ENCODE measurements around the gene ZNF892.

Gene ZNF892

GRCh38 chr2:95207111-95207961, at the start of gene ZNF892:
ZNF892 (plus strand) TSS chr2:95207521; CDS start chr2:95207816, 295 bp downstream.
- peak; percentile 93 for DNase-seq

DNA sequence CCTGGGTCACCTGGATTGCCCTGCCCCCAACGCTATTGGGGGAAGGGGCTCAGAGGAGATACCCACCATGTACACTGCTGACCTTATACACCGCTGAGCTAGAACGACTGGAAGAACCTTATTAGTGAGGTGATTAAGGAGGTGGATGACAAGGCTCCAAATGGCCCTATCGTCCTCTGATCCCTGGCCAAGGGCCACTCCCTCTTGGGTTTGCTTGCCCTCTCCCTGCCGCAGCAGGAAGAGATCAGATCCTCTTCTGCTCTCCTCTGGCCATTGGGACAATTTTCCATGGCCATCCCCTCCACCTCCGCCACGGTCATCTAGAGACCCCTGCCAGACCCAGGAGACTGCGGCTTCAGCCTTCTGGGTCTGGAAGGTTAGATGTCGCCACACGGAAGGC, 48.9 kb upstream of the ZNF892 start:
- DNase-seq: no peak

DNA sequence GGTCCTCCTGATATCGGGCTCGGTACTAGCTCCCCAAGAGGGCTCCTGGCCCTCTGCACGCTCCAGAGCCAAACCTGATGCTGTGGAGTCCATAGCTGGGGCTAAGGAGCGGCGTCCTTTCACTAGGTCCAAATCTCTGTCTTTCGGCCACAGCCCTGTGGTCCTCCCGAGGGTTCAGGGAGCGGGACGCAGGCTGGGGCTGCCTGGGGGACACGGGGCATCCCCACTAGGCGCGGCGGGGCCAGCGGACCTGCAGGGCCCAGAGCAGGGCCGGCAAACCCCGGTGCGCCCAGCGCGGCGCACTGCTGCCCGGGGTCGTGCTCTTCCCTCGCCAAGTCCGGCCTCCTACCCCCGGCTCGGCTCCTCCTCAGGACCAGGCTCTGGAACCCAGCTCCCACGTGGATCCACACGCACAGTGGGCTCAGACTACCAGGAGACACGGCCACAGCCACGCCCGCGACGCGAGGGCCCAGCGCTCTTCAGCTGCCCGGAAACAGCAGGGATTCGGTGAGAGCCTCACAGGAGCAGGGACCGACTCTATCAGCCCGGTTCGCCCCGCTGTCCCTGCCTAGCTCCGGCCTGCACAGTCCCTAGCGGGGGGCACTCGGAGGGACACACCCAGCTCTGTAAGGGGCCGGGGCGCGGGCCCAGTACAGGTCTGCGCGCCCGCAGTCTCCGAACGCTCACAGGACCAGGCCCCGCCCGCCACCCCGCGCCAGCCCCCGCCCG, 48.3 kb upstream of the ZNF892 start:
- DNase-seq: peak; percentile 80

GRCh38 chr2:95159690-95160449, 47.5 kb upstream of the ZNF892 start, which contains the start of gene ZNF514:
ZNF514 (minus strand) TSS chr2:95159848; CDS start chr2:95153253, 6,595 bp downstream.
- DNase-seq: peak; percentile 88

GRCh38 chr2:95165030-95165370, 42.3 kb upstream of the ZNF892 start:
- DNase-seq: no peak

DNA sequence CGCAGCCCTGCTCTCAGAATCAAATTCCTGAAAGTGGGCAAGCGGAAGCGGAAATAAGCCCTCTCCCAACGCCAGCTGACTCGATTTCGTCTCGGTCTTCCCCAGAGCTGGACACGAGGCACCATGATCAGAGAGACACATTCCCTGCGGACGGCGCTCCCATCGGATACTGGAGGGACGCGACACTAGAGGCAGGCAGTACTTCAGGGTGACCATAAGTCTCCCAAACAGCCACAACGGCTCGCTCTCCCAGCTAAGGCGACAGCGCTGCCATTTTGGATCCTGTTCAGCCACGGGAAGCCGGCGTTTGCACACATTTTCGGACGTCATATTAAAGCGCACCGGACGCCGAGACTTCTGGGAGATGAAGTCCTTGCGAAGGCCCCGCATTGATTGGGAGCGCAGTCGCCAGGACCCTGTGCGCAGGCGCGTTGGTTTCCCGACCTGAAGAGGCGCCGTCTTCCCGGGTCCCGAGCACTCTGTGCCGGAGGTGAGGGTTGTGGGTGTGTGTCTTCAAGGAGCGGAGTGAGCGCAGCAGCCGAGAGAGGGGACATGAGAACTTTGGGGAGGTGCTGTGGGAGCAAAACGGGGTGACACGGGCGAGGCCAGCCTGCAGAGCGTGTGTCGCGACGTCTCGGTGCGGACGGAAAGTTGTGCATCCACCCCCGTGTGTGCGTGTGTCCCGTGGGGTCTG, 41.8 kb upstream of the ZNF892 start, which contains the start of gene ZNF2:
ZNF2 (plus strand) TSS at position 439 of the 694 bp plus-strand sequence. CDS start 10,418 bp downstream, outside the sequence.
- peak; percentile 97 for DNase-seq

DNA sequence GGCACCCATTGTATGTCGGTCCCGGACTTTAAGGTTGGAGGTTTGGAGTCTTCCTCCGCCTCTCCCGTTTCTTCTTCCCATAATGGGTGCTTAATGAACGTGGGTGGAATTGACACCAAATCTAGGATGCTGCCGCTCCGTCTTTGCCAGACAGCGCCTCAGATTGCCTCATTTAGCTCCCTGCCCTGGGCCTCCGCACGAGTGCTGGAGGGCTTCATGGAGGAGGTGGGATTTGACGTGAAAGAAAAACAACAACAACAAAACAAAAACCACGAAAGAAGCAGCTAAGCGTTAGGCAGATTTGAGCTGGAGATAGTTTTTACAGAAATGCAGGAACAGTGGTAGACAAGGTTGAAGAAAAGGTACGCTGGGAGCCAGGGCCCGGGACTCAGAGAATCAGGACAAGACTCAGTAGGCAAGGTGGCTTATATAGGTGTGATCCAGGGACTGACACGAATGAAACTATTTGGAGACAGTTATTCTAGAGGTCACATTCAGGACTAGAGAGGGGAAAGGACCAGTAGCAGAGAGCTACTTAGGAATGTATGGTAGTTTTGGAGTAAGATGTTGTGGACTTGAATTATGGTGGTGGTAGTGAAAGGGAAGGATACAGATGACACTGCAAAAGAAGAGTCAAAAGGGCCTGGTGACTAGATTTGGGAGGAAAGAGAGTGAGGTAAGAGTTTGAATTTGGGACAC, 41.1 kb upstream of the ZNF892 start:
- no peak for DNase-seq

DNA sequence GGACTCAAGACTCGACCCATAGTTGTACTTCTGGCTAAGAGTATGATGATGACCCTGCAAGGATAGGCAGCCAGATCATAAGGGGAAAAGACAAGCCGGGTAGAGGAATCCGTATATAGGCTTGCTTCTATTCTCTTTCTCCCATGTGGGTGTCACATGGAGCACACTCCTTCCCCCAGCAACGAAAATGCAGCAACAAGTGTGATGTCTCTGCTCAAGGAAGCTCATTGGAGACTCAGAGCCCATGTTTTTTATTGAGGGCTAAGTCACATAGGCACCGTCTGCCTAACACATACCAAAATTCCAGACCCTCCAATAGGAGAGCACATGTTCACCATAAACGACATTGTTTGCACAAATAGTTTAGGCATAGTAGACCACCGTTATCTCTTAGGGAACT, 35.4 kb upstream of the ZNF892 start:
- DNase-seq: no peak

DNA sequence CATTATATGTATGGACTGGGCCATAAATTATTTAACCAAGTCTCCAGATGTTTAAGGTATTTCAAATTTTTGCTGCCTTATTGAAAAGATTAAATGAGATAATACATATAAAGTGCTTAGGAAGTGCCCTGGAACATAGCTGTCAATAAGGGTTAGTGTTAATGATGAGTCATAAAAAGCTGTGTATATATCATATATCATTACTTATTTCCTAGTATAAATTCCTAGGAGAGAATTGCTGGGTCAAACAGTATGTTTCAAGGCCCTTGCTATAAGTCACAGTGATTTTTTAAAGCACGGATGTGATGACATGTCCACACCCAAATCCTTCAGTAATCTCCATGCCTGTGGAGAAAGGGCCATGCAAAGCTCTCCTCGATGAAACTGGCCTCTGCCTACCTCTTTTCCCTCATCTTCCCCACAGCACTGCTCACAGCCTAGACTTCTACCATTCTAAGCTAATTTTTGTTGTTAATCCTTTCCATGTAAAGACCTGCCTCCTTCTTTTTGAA, 33.2 kb upstream of the ZNF892 start:
- no peak for DNase-seq

DNA sequence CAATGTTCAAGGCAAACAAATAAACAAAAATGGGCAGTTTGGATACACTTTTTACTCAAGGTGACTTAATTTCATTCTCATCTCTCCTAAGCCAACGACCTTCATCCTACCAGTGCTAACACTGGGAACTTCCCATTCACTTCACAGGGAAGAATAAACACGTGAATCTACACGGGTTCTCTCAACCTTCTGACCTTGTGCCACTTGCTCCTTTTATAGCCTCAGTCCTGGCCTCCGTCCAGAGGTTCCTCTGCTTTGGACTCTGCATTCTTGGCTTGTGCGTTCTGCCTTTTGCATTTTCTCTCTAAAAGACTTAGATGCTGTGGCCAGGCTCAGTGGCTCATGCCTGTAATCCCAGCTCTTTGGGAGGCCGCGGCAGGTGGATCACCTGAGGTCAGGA, 27.9 kb upstream of the ZNF892 start:
- DNase-seq: no peak

GRCh38 chr2:95181774-95182173, 25.5 kb upstream of the ZNF892 start:
- DNase-seq: no peak

DNA sequence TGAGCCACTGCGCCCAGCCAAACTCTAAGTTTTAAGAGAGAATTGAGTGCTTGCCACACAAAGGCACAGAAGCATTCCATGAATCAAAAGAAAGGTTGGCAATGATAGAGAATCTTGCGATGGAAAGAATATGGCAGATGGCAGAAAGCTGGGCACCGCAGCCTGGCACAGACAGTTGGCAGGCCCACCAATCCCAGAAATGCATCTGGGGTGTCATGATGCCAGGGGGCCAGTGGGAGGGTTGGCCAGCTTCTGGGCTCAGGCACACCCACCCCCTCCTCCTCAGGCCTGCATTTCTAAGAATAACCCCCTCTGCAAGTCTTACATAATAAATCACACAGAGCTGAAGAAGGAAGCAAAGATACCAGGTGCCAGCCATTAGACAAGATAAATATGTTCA, 22.1 kb upstream of the ZNF892 start:
- DNase-seq: no peak

- no peak for DNase-seq
These were observed 21.3 kb upstream of the ZNF892 start for GRCh38 chr2:95185973-95186372.

DNA sequence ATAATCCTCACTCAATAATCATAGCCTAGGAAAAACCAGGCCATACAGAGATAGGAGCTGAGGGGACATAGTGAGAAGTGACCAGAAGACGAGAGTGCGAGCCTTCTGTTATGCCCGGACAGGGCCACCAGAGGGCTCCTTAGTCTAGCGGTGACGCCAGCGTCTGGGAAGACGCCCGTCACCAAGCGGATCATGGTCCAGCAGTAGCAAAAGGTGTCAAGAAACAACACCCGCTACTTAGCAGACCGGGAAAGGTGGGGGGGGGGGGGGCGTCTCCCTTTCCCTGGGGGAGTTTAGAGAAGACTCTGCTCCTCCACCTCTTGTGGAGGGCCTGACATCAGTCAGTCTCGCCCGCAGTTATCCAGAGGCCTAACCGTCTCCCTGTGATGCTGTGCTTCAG, 14.4 kb upstream of the ZNF892 start:
- DNase-seq: peak; percentile 72

DNA sequence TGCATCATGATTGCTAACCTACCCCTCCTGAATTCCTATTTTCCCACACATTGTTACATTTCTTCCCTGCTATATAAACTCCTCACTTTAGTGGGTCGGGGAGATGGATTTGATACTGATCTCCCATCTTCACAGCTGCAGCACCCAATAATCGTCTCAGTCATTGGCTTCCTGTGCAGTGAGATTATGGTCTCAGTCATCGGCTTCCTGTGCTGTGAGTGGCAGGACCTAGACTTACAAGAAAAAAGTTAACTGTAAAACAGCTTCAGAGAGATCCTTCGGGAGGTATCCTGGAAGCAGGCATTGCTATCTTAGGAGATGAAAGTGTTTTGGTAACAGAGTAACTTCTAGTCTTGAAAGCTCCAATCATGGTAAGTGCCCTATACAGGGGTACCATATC, 3.4 kb upstream of the ZNF892 start:
- DNase-seq: no peak

DNA sequence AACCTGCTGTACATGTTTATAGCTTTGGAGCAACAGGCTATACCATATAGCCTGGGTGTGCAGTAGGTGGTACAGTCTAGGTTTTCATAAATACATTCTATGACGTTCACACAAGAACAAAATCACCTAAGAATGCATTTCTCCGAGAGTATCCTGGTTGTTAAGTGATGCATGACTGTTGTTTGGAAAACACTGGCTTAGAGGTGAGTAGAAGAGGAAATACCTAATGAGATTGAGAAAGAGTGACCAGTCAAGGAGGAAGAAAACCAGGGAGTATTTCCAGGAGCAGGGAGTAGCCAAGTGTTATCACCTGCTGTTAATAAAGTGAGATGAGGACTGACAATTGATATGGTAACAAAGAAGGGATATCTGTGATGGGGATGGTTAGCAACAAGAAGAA, 2.9 kb upstream of the ZNF892 start:
- DNase-seq: no peak

GRCh38 chr2:95206096-95206495, 1.2 kb upstream of the ZNF892 start:
- no peak for DNase-seq

GRCh38 chr2:95208106-95208505, 785 bp downstream of the ZNF892 start:
- DNase-seq: no peak

DNA sequence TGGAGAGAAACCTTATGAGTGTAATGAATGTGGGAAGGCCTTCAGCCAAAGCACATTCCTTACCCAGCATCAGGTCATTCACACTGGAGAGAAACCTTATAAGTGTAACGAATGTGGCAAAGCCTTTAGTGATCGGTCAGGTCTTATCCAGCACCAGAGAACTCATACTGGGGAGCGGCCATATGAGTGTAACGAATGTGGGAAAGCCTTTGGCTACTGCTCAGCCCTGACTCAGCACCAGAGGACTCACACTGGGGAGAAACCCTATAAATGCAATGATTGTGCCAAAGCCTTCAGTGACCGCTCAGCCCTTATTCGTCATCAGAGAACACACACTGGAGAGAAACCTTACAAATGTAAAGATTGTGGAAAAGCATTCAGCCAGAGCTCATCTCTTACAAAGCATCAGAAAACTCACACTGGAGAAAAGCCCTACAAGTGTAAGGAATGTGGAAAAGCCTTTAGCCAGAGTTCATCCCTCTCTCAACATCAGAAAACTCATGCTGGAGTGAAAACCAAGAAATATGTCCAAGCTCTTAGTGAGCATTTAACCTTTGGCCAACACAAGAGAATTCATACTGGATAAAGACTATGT, 7.8 kb downstream of the ZNF892 start:
- DNase-seq: no peak

DNA sequence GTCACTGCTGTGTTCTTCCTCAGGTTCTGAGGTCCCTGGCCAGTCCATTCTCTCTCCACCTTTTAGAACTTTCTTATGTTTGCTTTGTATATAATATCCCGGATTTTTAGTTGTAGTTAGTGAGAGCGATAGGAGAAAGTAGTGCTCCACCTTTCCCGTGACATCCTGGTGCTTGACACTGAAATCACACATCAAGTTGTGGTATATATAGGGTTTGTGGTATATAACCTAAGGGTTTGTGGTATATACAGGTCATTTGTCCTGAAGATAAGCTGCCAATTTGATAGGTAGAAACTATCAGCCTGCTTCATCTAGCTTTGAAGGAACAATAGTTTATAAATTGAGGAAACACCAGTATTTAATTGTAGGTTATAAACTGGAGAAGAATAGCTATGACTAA, 13.1 kb downstream of the ZNF892 start:
- DNase-seq: no peak

DNA sequence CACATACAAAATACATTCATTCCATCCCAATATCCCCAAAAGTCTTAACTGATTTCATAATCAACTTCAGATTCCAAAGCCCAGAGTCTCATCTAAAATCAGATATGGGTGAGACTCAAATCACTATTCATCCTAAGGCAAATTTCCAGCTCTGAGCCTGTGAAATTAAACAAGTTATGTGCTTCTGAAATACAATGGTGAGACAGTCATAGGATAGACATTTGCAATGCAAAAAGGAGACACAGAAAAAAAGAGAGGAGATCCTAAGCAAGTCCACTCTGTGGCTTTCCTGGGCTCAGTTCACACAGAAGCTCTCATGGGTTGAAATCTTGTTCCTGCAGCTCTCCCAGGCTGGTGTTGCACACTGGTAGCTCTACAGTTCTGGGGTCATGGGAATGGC, 18.3 kb downstream of the ZNF892 start:
- no peak for DNase-seq

Measured in activated CD8-positive, alpha-beta memory T cell treated with anti-CD3 and anti-CD28 coated beads for 24 hours (primary cell).